Heart left ventricle (tissue), 16 donors: ENCODE measurements around the gene EIF4G3. TPM values are rescaled to one million over a fixed set of nuclear protein-coding genes. Genes with fewer than 3 reads are reported as not detected.
"Not testable (repeated sequence)": the region's sequence is repeated elsewhere in the genome, so short reads cannot be mapped to it uniquely, and the experiment has no call there.

ENCODE experiments used
- ATAC-seq, 4 donors: fragments of 200-7000 bp; cut with Tn5 transposase; one replicate each; pipeline ENCODE4 v1.9.1; 2020 to 2022; ENCODE audit warnings: moderate library complexity in 4 of 4, mild to moderate bottlenecking in 3 of 4, moderate number of reproducible peaks in 1 of 4
- DNase-seq, 5 donors: peaks; one replicate each; pipeline ENCODE4 v3.0.0-alpha.2; 2020
- H3K27ac ChIP-seq, 12 donors: fragments of 200-600 bp; sonication (generic) in 4 of 12; one replicate each; pipeline versions ENCODE4 v1.5.0 to v1.8.0; 2016 to 2022; ENCODE audit warnings: mild to moderate bottlenecking in 2 of 12
- H3K27me3 ChIP-seq, 9 donors: fragments of 200-600 bp; sonication (generic) in 2 of 9; one replicate each; pipeline versions ENCODE4 v1.5.1 to v1.8.0; 2016 to 2022; ENCODE audit warnings: mild to moderate bottlenecking in 3 of 9
- H3K36me3 ChIP-seq, 9 donors: fragments of 200-600 bp; sonication (generic) in 2 of 9; one replicate each; pipeline versions ENCODE4 v1.5.0 to v1.8.0; 2018 to 2022; ENCODE audit warnings: mild to moderate bottlenecking in 2 of 9
- H3K4me1 ChIP-seq, 12 donors: fragments of 200-600 bp; sonication (generic) in 4 of 12; one replicate each; pipeline versions ENCODE4 v1.5.0 to v1.8.0; 2016 to 2022; ENCODE audit warnings: mild to moderate bottlenecking in 3 of 12
- H3K4me3 ChIP-seq, 12 donors: fragments of 200-600 bp; sonication (generic) in 4 of 12; one replicate each; pipeline versions ENCODE4 v1.5.0 to v1.8.0; 2017 to 2022; ENCODE audit warnings: mild to moderate bottlenecking in 9 of 12, moderate library complexity in 4 of 12
- H3K9me3 ChIP-seq, 12 donors: fragments of 200-600 bp; sonication (generic) in 4 of 12; one replicate each; pipeline versions ENCODE4 v1.5.0 to v1.8.0; 2016 to 2022; ENCODE audit warnings: mild to moderate bottlenecking in 1 of 12
- POLR2A ChIP-seq, 2 donors: fragments of 450-650 bp; IDR thresholded peaks; one replicate each; pipeline ENCODE4 v1.6.1; 2017; ENCODE audit warnings: antibody characterized with exemption in 2 of 2, mild to moderate bottlenecking in 2 of 2, moderate library complexity in 2 of 2
- WGBS, 4 donors: extraction: QIAGEN DNeasy Blood & Tissue Kit in 2 of 4; methylation state at CpG; one replicate each; pipeline versions ENCODE4 v1.1.5 to v1.1.7; 2013 to 2018; 5-methylcytosine and 5-hydroxymethylcytosine counted together
- intact Hi-C, 10 donors: fragments of 100-400 bp; cut with DNase I; formaldehyde crosslinking; loops; one replicate each; pipeline versions ENCODE4 v1.11.1 to v1.14.2; 2022
- polyA plus RNA-seq, 2 donors: library from polyadenylated mRNA; stranded (reverse); fragments of 200-250 nt; gene quantifications; one replicate each; pipeline ENCODE4 v1.2.3, GENCODE V29; 2013
- total RNA-seq, 9 donors: library from RNA; depleted of rRNA in 2 of 9; stranded (reverse); fragments of >200 nt in 2 of 9; fragmentation: NEBNext Ultra II Directional in 3 of 9; extraction: Animal tissue kit (Norgen Biotek cat#: 25700) in 3 of 9; gene quantifications; one replicate each; pipeline versions ENCODE4 v1.1.0 to v1.2.4, GENCODE V29; 2016 to 2023
- TF ChIP-seq, protein P1 (sequence below), 12 donors: fragments of 200-600 bp; sonication (generic) in 4 of 12; IDR thresholded peaks; one replicate each; pipeline versions ENCODE4 v1.5.0 to v1.8.0; 2018 to 2022; ENCODE audit warnings: antibody characterized with exemption in 12 of 12, mild to moderate bottlenecking in 5 of 12
- donor health status: ischemic (EF 13 %, LVEDD 7.1; RV severe dilation, severe dysfunction).
- donor health status: healthy with polysubstance abuse.
- donor health status: DM: no; HTN: yes; CAD: no.
- donor health status: DM: no; HTN: no; CAD: no.
- donor health status: ischemic (EF 25% LVEDD 6.9; RV normal size, moderate dysfunction).
- donor health status: ischemic (EF 25% LVEDD 5.7; RV mildly dilated, moderate dysfunction).
- donor health status: healthy.
- donor health status: DM: yes; HTN: yes; CAD: no.
- donor health status: ischemic (EF 35%, LVEDD 5.7; RV mildly dilated, moderate dysfunction).
- donor health status: nonischemic (EF 11% LVEDD 7.7; RV severe dilation, severe dysfunction).
- donor health status: DM: yes; HTN: yes; CAD: no.
- donor health status: PGD.
- donor health status: ischemic (EF 29% LVEDD 5.4; RV normal size, mild dysfunction).
- donor health status: nonischemic (EF 23%, LVEDD 6.1; RV moderate dilation, normal function).

The EIF4G3 gene
- total and polyA plus RNA-seq, 11 donors: 14.6 to 49.0 (median 36.2) TPM

- H3K36me3 ChIP-seq: peaks cover 0 to 3% (median 0%) of the 10 kb centered on the region in 9 donors
- peaks cover 0 to 39% (median under 1%) of the 10 kb centered on the region in 12 donors for H3K4me1 ChIP-seq
- ATAC-seq (no peak), DNase-seq (no peak)
- intact Hi-C loops: no loop called here
- H3K9me3 ChIP-seq: peaks cover 0 to 7% (median 0%) of the 10 kb centered on the region in 12 donors
- no peak overlapping the region for H3K4me3 ChIP-seq
- no peaks in the 10 kb centered on the region for H3K27me3 ChIP-seq
- no peak for TF ChIP-seq POLR2A (IDR thresholded peaks at IDR 0.05)
- no peak overlapping the region for H3K27ac ChIP-seq
These were observed 80.7 kb downstream of the EIF4G3 start for GRCh38 chr1:21095976-21096375.

DNA sequence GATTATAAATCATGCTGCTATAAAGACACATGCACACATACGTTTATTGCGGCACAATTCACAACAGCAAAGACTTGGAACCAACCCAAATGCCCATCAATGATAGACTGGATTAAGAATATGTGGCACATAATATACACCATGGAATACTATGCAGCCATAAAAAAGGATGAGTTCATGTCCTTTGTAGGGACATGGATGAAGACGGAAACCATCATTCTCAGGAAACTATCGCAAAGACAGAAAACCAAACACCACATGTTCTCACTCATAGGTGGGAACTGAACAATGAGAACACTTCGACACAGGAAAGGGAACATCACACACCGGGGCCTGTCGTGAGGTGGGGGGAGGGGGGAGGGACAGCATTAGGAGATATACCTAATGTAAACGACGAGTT lies 82.4 kb downstream of the EIF4G3 start:
- H3K4me3 ChIP-seq, intact Hi-C loops, H3K27me3 ChIP-seq, DNase-seq, H3K36me3 ChIP-seq, H3K9me3 ChIP-seq, ATAC-seq, H3K27ac ChIP-seq: not testable (repeated sequence)
- H3K4me1 ChIP-seq: peaks cover 0 to 40% (median 7%) of the 10 kb centered on the region in 12 donors
- WGBS, 4 donors: 95 to 98% (median 97%) methylated on average over 8 to 9 of the region's 9 CpGs

DNA sequence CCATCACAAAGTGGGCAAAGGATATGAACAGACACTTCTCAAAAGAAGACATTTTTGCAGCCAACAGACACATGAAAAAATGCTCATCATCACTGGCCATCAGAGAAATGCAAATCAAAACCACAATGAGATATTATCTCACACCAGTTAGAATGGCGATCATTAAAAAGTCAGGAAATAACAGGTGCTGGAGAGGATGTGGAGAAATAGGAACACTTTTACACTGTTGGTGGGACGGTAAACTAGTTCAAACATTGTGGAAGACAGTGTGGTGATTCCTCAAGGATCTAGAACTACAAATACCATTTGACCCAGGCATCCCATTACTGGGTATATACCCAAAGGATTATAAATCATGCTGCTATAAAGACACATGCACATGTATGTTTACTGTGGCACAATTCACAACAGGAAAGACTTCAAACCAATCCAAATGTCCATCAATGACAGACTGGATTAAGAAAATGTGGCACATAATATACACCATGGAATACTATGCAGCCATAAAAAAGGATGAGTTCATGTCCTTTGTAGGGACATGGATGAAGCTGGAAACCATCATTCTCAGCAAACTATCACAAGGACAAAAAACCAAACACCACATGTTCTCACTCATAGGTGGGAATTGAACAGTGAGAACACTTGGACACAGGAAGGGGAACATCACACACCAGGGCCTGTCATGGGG lies 83.3 kb downstream of the EIF4G3 start:
- H3K27ac ChIP-seq, intact Hi-C loops, H3K27me3 ChIP-seq, ATAC-seq, H3K36me3 ChIP-seq, H3K9me3 ChIP-seq, H3K4me3 ChIP-seq, DNase-seq: not testable (repeated sequence)
- H3K4me1 ChIP-seq: peaks cover 0 to 36% (median 7%) of the 10 kb centered on the region in 12 donors
- 91 to 95% (median 93%) methylated on average over 2 of the region's 2 CpGs for WGBS, 4 donors

DNA sequence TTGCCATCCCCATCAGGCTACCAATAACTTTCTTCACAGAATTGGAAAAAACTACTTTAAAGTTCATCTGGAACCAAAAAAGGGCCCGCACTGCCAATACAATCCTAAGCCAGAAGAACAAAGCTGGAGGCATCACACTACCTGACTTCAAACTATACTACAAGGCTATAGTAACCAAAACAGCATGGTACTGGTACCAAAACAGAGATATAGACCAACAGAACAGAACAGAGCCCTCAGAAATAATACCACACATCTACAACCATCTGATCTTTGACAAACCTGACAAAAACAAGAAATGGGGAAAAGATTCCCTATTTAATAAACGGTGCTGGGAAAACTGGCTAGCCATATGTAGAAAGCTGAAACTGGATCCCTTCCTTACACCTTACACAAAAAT lies 84.2 kb downstream of the EIF4G3 start:
- H3K4me3 ChIP-seq, ATAC-seq, H3K9me3 ChIP-seq, DNase-seq, H3K36me3 ChIP-seq, H3K27me3 ChIP-seq, intact Hi-C loops: not testable (repeated sequence)
- Histone ChIP-seq H3K27ac (peak overlapping the region in 1 of 12 donors; percentile 80), H3K4me1 (peaks cover 0 to 29% (median 7%) of the 10 kb centered on the region in 12 donors)
- WGBS, 4 donors: 91 to 99% (median 97%) methylated on average over 1 to 2 of the region's 2 CpGs

- H3K4me3 ChIP-seq, intact Hi-C loops, H3K27me3 ChIP-seq, H3K9me3 ChIP-seq: not testable (repeated sequence)
- DNase-seq (peak in 1 of 5 donors; percentile 40), ATAC-seq (peak in 2 of 4 donors; percentile 52 to 68)
- peaks cover 0 to 29% (median 7%) of the 10 kb centered on the region in 12 donors for H3K4me1 ChIP-seq
- H3K27ac ChIP-seq: peak overlapping the region in 1 of 12 donors; percentile 80
- WGBS, 4 donors: 82 to 88% (median 87%) methylated on average over 11 of the region's 11 CpGs
- H3K36me3 ChIP-seq: peaks cover 0 to 21% (median 11%) of the 10 kb centered on the region in 9 donors
These were observed 85.5 kb downstream of the EIF4G3 start for GRCh38 chr1:21091053-21091690.

DNA sequence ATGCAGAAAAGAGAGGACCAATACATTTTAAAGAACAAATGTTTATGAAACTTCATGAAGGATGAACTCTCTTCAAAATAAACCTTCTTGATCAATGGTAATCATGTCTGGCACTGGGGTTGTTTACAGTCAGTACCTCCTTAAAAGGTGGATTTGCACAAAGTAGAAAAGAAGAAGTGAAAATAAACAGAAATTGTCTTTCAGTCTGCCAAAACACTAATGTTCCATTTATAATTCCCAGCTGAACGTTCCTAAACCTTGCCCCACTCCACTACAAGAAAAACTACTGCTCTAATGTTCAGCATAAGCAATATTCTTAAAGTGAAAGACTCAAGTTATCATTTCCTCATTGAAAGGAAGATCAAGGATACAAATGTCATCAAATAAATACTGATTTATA lies 86.2 kb downstream of the EIF4G3 start:
- H3K27me3 ChIP-seq: no peaks in the 10 kb centered on the region
- H3K4me3 ChIP-seq: no peak overlapping the region
- TF ChIP-seq POLR2A (IDR thresholded peaks at IDR 0.05): no peak
- TF ChIP-seq, protein P1, sequence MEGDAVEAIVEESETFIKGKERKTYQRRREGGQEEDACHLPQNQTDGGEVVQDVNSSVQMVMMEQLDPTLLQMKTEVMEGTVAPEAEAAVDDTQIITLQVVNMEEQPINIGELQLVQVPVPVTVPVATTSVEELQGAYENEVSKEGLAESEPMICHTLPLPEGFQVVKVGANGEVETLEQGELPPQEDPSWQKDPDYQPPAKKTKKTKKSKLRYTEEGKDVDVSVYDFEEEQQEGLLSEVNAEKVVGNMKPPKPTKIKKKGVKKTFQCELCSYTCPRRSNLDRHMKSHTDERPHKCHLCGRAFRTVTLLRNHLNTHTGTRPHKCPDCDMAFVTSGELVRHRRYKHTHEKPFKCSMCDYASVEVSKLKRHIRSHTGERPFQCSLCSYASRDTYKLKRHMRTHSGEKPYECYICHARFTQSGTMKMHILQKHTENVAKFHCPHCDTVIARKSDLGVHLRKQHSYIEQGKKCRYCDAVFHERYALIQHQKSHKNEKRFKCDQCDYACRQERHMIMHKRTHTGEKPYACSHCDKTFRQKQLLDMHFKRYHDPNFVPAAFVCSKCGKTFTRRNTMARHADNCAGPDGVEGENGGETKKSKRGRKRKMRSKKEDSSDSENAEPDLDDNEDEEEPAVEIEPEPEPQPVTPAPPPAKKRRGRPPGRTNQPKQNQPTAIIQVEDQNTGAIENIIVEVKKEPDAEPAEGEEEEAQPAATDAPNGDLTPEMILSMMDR (IDR thresholded peaks at IDR 0.05): no peak
- intact Hi-C loops: no loop called here
- peak overlapping the region in 1 of 12 donors; percentile 80 for H3K27ac ChIP-seq
- peaks cover 0 to 7% (median 0%) of the 10 kb centered on the region in 12 donors for H3K9me3 ChIP-seq
- 6 to 18% (median 12%) methylated on average over 1 of the region's 1 CpG for WGBS, 4 donors
- ATAC-seq (no peak), DNase-seq (no peak)
- peaks cover 0 to 22% (median 12%) of the 10 kb centered on the region in 9 donors for H3K36me3 ChIP-seq
- H3K4me1 ChIP-seq: peaks cover 0 to 29% (median 7%) of the 10 kb centered on the region in 12 donors
